Stimulated activated CD8-positive, alpha-beta memory T cell treated with anti-CD3 and anti-CD28 coated beads, Interleukin-15, amount 100 ng/mL, for 4 hours (primary cell): ENCODE measurements around the gene INSL6.
"Not testable (repeated sequence)": the region's sequence is repeated elsewhere in the genome, so short reads cannot be mapped to it uniquely, and the experiment has no call there.

Experiments used
- DNase-seq, 2 donors: peaks; one replicate each; pipeline ENCODE4 v3.0.0-alpha.2; 2020; ENCODE audit warnings: low read depth in 2 of 2

INSL6 gene

GRCh38 chr9:5185220-5185840, at the start of gene INSL6:
INSL6 (minus strand) TSS chr9:5185639; CDS start chr9:5185602, 37 bp downstream.
- no peak for DNase-seq

DNA sequence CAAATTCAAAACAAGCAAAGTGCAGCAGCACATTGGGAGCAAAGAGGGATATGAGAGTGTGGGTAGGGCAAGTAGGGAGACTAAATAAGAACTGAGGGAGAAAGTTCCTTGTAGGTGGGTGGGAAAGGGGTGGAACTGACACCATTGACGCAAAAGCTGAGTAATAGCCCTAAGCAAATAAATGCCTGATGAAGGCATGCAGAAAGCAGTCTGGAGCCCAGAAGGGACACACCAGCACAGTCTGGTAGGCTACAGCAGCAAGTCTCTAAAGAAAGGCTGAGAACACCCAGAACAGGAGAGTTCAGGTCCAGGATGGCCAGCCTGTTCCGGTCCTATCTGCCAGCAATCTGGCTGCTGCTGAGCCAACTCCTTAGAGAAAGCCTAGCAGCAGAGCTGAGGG, 45.8 kb upstream of the INSL6 start, which contains the start of gene INSL4:
Gene INSL4 (plus strand): TSS at position 208 of the 400 bp plus-strand sequence. CDS start 105 bp downstream, at position 313.
- no peak for DNase-seq

DNA sequence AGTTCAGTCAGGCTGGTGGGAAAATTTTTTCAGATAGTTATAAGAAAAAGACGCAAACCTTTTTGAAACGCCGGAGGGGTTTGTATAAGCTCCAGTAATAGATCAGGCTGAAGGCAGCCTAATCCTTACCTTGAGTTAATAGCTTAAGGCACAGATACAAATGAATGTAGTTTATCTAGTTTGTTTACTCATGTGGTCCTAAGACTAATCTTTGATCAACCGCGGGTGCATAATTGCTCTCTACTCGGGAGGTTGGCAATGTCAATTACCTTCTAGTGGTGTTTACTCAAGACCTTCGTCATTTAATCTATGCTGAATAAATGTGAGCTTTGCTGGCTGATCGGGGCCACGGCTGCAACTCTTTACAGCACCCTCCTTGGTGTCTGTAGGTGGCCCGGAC, 45.1 kb upstream of the INSL6 start:
- DNase-seq = no peak

DNA sequence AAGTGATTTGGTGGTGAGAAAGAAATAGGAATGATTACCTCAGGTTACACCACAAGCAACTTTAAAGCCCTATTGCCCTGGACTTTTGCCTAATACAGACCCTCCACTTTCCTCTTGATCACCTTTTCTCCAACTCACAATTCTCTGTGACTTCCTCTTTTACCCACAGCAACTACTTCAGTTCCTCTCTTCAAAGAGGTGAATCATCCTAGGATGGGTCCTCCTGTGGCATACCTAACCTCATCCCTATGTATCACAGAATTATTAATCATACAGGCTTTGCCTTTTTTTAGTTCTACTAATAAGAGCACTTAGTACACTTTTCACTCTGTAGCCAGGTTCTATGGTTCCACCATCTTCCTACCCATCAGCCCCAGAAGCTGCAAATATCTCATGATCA, 19.6 kb upstream of the INSL6 start:
- no peak for DNase-seq

DNA sequence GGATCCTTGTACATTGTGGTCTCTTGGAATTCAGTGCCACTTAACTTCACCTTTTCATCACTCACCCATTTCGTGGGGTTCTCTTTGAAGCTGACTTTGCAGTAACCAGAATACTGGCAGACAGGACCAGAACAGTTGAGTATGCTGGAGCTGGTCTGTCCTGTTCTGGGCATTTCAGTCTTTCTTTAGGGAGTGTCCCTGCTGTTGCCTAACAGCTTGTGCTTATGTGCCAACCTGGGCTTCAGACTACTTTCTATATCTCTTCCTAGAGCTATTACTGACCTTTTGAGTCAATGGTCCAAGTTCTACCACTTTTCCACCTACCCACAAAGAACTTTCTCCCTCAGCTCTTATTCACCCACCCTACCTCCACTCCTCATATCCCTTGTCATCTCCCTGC, 10.0 kb upstream of the INSL6 start:
- DNase-seq = no peak

GRCh38 chr9:5193345-5193744, 7.9 kb upstream of the INSL6 start:
- DNase-seq = no peak

- DNase-seq = no peak
These were observed 6.5 kb upstream of the INSL6 start for GRCh38 chr9:5191985-5192384.

- no peak for DNase-seq
These were observed 2.9 kb upstream of the INSL6 start for GRCh38 chr9:5188060-5188984.

- DNase-seq = peak in 1 of 2 donors; percentile 26
These were observed 1.2 kb upstream of the INSL6 start for GRCh38 chr9:5186416-5187169.

DNA sequence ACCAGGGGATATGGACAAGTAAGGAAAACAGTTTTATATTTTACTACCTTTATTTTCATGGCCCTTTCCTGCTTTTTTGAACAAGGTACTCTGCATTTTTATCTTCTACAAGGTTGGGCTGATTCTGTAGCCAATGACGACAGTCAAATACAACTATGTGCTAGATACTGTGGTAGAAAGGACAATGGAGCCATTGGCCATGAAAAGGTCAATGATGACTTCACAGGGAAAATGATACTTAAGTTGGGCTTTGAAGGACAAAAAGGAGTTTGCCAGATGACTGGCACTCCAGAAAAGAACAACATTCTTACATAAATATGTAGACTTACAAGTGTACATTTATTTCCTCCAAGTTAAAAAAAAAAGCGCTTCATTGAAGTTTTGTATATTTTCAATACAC, 663 bp downstream of the INSL6 start:
- no peak for DNase-seq

GRCh38 chr9:5180631-5181030, 4.8 kb downstream of the INSL6 start:
- not testable (repeated sequence) for DNase-seq

DNA sequence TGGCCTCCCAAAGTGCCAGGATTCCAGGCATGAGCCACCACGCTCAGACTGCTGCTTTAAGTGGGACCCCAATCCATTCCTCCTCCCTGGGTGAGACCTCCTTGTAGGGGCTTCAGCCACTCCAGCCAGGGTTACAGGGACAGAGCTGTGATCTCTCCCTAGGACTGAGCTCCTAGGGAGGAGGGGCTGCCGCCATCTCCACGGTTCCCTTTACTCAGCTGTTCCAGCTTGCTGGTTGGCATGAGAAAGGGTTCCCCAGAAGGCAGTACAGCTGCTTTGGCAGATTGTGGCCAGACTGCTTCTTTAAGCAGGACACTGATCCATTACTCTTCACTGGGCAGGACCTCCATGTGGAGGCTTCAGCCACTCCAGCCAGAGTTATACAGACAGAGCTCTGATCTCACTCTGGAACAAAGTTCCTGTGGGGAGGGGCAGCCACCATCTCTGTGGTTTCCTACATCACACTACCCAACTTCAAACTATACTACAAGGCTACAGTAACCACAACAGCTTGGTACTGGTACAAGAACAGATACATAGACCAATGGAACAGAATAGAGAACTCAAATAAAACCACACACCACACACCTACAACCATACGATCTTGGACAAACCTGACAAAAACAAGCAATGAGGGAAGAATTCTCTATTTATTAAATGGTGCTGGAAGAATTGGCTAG, 7.2 kb downstream of the INSL6 start:
- no peak for DNase-seq

GRCh38 chr9:5146241-5146640, 39.2 kb downstream of the INSL6 start:
- DNase-seq = no peak

DNA sequence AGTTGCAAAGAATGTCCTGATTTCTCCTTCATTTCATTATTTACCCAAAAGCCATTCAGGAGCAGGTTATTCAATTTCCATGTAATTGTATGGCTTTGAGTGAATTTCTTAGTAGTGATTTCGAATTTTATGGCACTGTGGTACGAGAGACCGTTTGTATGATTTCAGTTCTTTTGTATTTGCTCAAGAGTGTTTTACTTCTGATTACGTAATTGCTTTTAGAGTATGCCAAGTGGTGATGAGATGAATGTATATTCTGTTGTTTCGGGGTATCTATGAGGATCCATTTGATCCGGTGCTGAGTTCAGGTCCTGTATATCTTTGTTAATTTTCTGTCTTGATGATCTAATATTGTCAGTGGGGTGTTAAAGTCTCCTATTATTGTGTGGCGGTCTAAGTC, 41.2 kb downstream of the INSL6 start:
- DNase-seq = no peak

GRCh38 chr9:5140151-5140550, 45.3 kb downstream of the INSL6 start:
- no peak for DNase-seq

- no peak for DNase-seq
These were observed 62.9 kb downstream of the INSL6 start for GRCh38 chr9:5122516-5122915.

GRCh38 chr9:5122116-5122515, 63.3 kb downstream of the INSL6 start:
- DNase-seq = no peak

- no peak for DNase-seq
These were observed 71.3 kb downstream of the INSL6 start for GRCh38 chr9:5113994-5114748.
